Measurements from ENCODE around the gene ZNF446.

The ZNF446 gene

DNA sequence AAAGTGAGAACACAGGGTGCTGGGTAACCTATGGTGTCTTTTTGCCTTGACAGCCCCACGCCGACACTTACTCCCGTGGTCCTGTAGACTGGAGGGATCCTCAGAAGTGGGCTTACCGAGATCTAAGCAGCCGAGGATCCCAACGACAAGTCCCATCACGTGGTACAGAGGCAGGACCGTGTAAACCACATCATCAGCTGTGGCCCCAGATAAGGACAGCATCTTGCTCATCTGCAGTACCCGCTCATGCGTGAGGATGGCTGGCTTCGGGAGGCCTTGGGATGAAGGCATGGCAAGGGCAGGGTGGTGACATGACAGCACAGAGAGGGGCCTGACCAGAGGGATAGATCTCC, 33.6 kb downstream of the ZNF446 start:
- H3K4me3 ChIP-seq (ENCODE audit: low read length) = no peak overlapping the region

GRCh38 chr19:58510084-58510862, 34.1 kb downstream of the ZNF446 start:
- H3K4me3 ChIP-seq (ENCODE audit: low read length) = no peak overlapping the region
- no peak for TF ChIP-seq ZNF274 (IDR thresholded peaks at IDR 0.05; ENCODE audit: low read depth, low read length)

More for the DNA sequence above, 33.6 kb downstream of the ZNF446 start:
- TF ChIP-seq ZNF274 (IDR thresholded peaks at IDR 0.05; ENCODE audit: low read depth, low read length) = no peak

DNA sequence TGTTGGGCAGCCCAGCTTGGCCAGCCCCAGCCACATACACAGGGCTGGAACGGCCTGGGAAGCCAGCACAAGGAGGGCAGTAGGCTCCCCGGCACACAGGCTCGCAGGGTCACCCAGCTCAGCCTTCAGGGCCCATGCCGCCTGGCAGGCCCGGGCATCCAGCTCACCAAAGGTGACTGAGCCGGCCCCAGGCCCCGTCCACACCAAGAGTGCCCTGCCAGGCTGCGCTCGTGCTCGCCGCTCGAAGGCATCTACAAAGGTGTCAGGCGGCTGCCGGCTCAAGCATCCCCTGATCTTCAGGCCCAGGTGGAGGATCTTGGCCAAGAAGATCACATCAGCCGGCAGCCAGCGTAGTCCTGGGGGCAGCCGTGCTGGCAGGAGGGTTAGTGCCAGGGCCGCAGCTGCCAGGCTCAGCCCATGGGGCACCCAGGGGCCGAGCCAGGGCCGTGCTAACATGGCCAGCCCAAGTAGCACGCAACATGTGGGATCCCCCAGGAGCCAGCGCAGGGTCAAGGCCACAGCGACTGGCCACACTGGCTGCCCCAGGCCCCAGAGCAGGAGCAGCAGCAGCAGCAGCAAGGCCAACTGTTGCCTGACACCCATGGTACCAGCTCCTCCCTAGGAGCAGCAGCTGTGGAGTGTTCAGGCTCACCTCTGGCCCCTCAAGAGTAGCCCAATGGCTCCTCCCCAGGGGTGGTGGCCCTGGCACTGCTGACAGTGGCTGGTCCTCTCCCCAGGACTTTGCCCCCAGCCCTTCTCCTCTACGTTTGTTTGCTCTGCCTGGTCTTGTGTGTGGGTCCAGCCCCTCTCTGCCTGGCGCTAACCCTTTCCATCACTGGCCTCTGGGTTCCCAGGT, 35.4 kb downstream of the ZNF446 start, which contains the start of gene SLC27A5:
Gene SLC27A5, minus strand, starts transcription at position 640 of the 856 bp plus-strand sequence. Its CDS starts 37 bp downstream, at position 603.
- no peak within 1 kb of the TSS for H3K4me3 ChIP-seq (ENCODE audit: low read length)

GRCh38 chr19:58513213-58513693, 37.1 kb downstream of the ZNF446 start:
- no peak for TF ChIP-seq ZNF274 (IDR thresholded peaks at IDR 0.05; ENCODE audit: low read depth, low read length)
- H3K4me3 ChIP-seq (ENCODE audit: low read length) = no peak overlapping the region

More for the DNA sequence above, 35.4 kb downstream of the ZNF446 start, which contains the start of gene SLC27A5:
- TF ChIP-seq ZNF274 (IDR thresholded peaks at IDR 0.05; ENCODE audit: low read depth, low read length) = no peak

GRCh38 chr19:58513694-58514563, 37.8 kb downstream of the ZNF446 start:
- no peak for TF ChIP-seq ZNF274 (IDR thresholded peaks at IDR 0.05; ENCODE audit: low read depth, low read length)
- H3K4me3 ChIP-seq (ENCODE audit: low read length) = peak overlapping the region; percentile 75

DNA sequence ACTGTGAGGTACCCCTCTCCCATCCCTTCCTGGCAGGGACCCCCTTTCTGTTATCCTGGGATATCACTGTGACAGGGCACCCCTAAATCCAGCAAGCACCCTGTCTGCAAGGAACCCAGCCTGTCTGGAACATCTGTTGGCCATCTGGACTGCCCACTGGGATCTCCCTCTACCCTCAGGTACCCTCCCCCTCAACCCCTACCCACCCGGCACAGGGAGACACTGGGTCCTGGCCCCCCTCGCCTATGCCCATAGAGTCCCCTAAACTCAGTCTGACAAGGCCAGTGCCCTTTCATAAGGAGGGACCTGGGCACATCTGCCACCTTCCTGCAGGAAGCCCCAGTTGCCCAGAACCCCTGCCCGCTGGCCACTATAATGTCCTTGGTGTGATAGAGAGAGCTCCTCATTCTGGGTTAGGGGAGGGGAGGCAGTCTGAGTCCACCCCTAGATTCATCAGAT, 38.4 kb downstream of the ZNF446 start:
- no peak for TF ChIP-seq ZNF274 (IDR thresholded peaks at IDR 0.05; ENCODE audit: low read depth, low read length)
- peak overlapping the region; percentile 75 for H3K4me3 ChIP-seq (ENCODE audit: low read length)

GRCh38 chr19:58515259-58515658, 39.1 kb downstream of the ZNF446 start:
- H3K4me3 ChIP-seq (ENCODE audit: low read length) = no peak overlapping the region
- TF ChIP-seq ZNF274 (IDR thresholded peaks at IDR 0.05; ENCODE audit: low read depth, low read length) = no peak

GRCh38 chr19:58516246-58516836, 40.2 kb downstream of the ZNF446 start:
- no peak overlapping the region for H3K4me3 ChIP-seq (ENCODE audit: low read length)
- no peak for TF ChIP-seq ZNF274 (IDR thresholded peaks at IDR 0.05; ENCODE audit: low read depth, low read length)

- no peak overlapping the region for H3K4me3 ChIP-seq (ENCODE audit: low read length)
- no peak for TF ChIP-seq ZNF274 (IDR thresholded peaks at IDR 0.05; ENCODE audit: low read depth, low read length)
Observed at GRCh38 chr19:58516964-58517833, 41.0 kb downstream of the ZNF446 start.

DNA sequence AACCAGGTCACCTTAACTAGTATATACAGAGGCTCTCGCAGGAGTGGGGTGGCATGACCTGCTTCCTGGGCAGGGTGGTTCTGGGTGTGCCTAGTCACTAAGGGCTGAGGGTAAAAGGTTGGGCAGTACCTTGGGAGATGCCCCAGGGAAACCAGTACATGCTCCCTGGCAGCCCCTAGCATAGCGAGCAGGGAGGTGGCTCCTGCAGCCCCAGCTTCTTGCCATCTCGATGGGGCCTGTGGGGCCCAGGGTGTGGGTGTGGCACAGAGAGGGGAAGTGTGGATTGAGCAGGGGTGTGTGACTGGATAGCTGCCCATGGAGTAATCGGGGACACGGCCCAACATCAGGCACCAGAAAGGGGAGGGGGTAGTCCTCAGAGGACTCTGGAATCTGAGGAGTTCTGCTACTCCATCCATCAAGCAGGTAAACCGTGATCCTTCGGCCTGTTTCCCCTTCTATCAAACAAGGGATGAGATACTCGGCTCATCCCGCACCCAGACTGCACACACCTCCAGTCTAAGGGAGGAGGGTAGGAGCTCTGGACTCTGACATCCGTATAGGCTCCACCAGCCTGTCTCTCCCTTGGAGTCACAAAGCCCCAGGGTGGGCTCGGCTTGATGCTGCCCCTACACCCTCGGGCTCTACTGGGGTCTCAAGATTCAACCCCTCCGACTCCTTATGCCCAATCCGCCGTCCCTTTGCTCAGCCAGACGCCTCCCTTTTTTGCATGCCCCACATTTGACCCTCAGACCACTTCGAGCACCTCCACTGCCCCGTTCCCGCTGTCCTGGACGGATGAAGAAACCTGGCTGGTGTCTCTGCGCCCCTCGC, 42.3 kb downstream of the ZNF446 start:
- TF ChIP-seq ZNF274 (IDR thresholded peaks at IDR 0.05; ENCODE audit: low read depth, low read length) = no peak
- H3K4me3 ChIP-seq (ENCODE audit: low read length) = peak overlapping the region; percentile 83

GRCh38 chr19:58519087-58519354, 42.9 kb downstream of the ZNF446 start:
- H3K4me3 ChIP-seq (ENCODE audit: low read length) = peak overlapping the region; percentile 83
- TF ChIP-seq ZNF274 (IDR thresholded peaks at IDR 0.05; ENCODE audit: low read depth, low read length) = no peak

All from GM08714 (cell line).